Prostate gland (tissue), 2 donors: Measurements from ENCODE around the gene LCN1. TPM values are rescaled to one million over a fixed set of nuclear protein-coding genes. Genes with fewer than 3 reads are reported as not detected.

Experiments
- DNase-seq: peaks from one replicate; pipeline ENCODE4 v3.0.0-alpha.2; 2019; ENCODE audit warnings: low spot score
- H3K27ac ChIP-seq, 2 donors: fragments of 200-600 bp; sonication (generic); 2 replicates each; pipeline ENCODE4 v1.5.1; 2017 to 2019
- H3K27me3 ChIP-seq: fragments of 200-600 bp; sonication (generic); replicated peaks from 2 replicates; pipeline ENCODE4 v1.5.1; 2019; ENCODE audit not compliant: insufficient read depth
- H3K36me3 ChIP-seq, 2 donors: fragments of 200-600 bp; sonication (generic); 1 replicate in 1 of 2; 2 replicates in 1 of 2; pipeline versions ENCODE4 v1.5.1 to v1.8.1; 2017 to 2019
- H3K4me1 ChIP-seq: fragments of 200-600 bp; sonication (generic); replicated peaks from 2 replicates; pipeline ENCODE4 v1.5.1; 2019
- H3K4me3 ChIP-seq, 2 donors: fragments of 200-600 bp; sonication (generic); 2 replicates each; pipeline ENCODE4 v1.5.1; 2017 to 2019
- H3K9me3 ChIP-seq: fragments of 200-600 bp; sonication (generic); 2 replicates; pipeline ENCODE4 v1.5.1; 2017
- CTCF ChIP-seq, 4 experiments: fragments of 200-600 bp in 2 of 4; fragments of 450-650 bp in 2 of 4; sonication (generic) in 2 of 4; IDR thresholded peaks; 1 replicate in 3 of 4; 2 replicates in 1 of 4; pipeline ENCODE4 v1.5.1; 2016 to 2019; ENCODE audit warnings: antibody characterized with exemption in 4 of 4, mild to moderate bottlenecking in 2 of 4, moderate library complexity in 2 of 4
- POLR2A ChIP-seq: fragments of 450-650 bp; IDR thresholded peaks from one replicate; pipeline ENCODE4 v1.6.1; 2016; ENCODE audit warnings: antibody characterized with exemption, mild to moderate bottlenecking
- POLR2AphosphoS5 ChIP-seq: sonication (generic); formaldehyde crosslinking; IDR thresholded peaks from one replicate; pipeline ENCODE4 v1.6.1; 2017; ENCODE audit warnings: antibody characterized with exemption
- WGBS: methylation state at CpG from one replicate; pipeline ENCODE4 v1.1.5; 2018; 5-methylcytosine and 5-hydroxymethylcytosine counted together
- intact Hi-C: fragments of 100-400 bp; cut with DNase I; formaldehyde crosslinking; loops from one replicate; pipeline ENCODE4 v1.14.2; 2022
- total RNA-seq, 2 donors: library from RNA; depleted of rRNA; stranded (reverse); fragments of >200 nt; gene quantifications; one replicate each; pipeline ENCODE4 v1.1.0, GENCODE V29; 2016

Gene LCN1
- total RNA-seq, 2 donors from 2014 or later: not detected

DNA sequence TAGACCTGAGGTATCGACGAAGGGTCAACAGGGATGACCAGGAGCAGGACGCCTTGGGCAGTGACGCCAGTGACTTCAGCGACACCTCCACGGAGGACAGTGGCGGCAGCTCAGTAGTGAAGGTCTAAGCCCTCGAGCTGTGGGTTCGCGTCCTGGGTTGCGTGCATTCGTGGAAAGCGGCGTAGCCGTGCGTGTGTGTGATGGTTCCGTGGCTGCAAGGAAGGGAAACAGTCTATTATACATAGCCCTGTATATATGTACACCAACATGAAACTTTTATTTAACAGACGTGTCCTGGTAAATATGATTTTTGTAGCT lies 33.3 kb upstream of the LCN1 start:
- Histone ChIP-seq H3K27ac (no peak overlapping the region), H3K9me3 (no peaks in the 10 kb centered on the region), H3K4me3 (no peak overlapping the region), H3K27me3 (no peaks in the 10 kb centered on the region), H3K36me3 (no peaks in the 10 kb centered on the region), H3K4me1 (no peaks in the 10 kb centered on the region)
- intact Hi-C loops: no loop called here
- DNase-seq: no peak
- WGBS: 97% methylated on average over 18 of the region's 18 CpGs
- TF ChIP-seq POLR2AphosphoS5: no peak
- TF ChIP-seq POLR2A: no peak
- no peak for TF ChIP-seq CTCF (IDR thresholded peaks at IDR 0.05)

- WGBS: 91% methylated on average over 17 of the region's 17 CpGs
- Histone ChIP-seq H3K36me3 (no peaks in the 10 kb centered on the region), H3K27me3 (no peaks in the 10 kb centered on the region)
These were observed 32.7 kb upstream of the LCN1 start for GRCh38 chr9:135488527-135488926.

GRCh38 chr9:135489188-135489906 lies 31.9 kb upstream of the LCN1 start:
- WGBS: 89% methylated on average over 18 of the region's 18 CpGs
- no peaks in the 10 kb centered on the region for H3K9me3 ChIP-seq
- H3K27me3 ChIP-seq: no peaks in the 10 kb centered on the region
- DNase-seq: no peak
- TF ChIP-seq POLR2A (no peak), POLR2AphosphoS5 (no peak), CTCF (IDR thresholded peaks at IDR 0.05) (no peak)
- no peaks in the 10 kb centered on the region for H3K36me3 ChIP-seq
- no peaks in the 10 kb centered on the region for H3K4me1 ChIP-seq
- H3K4me3 ChIP-seq: no peak overlapping the region
- intact Hi-C loops: no loop called here
- H3K27ac ChIP-seq: no peak overlapping the region

More at GRCh38 chr9:135488527-135488926, 32.7 kb upstream of the LCN1 start:
- no peaks in the 10 kb centered on the region for H3K9me3 ChIP-seq
- no peak overlapping the region for H3K27ac ChIP-seq
- no peak overlapping the region for H3K4me3 ChIP-seq
- TF ChIP-seq POLR2A: no peak
- no peak for TF ChIP-seq POLR2AphosphoS5
- TF ChIP-seq CTCF (IDR thresholded peaks at IDR 0.05): no peak
- no peaks in the 10 kb centered on the region for H3K4me1 ChIP-seq
- intact Hi-C loops: no loop called here
- no peak for DNase-seq

DNA sequence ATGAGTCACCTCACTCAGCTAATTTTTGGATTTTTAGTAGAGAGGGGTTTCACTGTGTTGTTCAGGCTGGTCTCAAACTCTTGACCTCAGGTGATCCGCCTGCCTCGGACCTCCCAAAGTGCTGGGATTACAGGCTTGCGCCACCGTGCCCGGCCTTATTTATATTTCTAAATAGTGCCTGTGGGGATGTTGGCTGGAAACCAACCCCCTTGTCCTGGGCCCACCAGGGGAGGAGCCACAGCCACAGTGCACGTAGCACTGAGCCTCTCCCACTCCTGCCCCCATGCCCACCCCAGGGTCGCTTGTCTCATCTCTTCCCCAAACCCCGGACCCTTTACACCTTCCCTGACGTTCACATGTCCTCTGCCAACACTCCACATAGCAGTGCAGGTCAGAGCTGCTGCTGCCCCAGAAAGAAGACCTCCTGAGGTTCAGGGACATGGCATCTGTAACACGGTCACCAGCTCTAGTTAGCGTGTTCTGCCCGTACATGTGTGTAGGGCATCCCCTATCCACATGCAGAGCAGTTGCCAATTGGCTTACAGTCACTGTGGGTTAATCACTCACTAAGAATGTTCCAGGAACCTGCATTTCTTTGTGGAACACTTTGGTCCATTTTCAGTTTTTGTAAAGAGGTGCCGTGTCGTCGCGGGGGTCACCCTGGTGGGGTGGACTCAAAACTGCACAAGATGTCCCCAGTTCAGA lies 30.9 kb upstream of the LCN1 start:
- H3K36me3 ChIP-seq: no peaks in the 10 kb centered on the region

More for the DNA sequence above, 30.9 kb upstream of the LCN1 start:
- WGBS: 86% methylated on average over 16 of the region's 16 CpGs
- no peaks in the 10 kb centered on the region for H3K9me3 ChIP-seq
- H3K4me1 ChIP-seq: no peaks in the 10 kb centered on the region
- TF ChIP-seq CTCF (IDR thresholded peaks at IDR 0.05) (no peak), POLR2AphosphoS5 (no peak), POLR2A (no peak)
- H3K27me3 ChIP-seq: no peaks in the 10 kb centered on the region
- H3K4me3 ChIP-seq: no peak overlapping the region
- intact Hi-C loops: no loop called here
- no peak overlapping the region for H3K27ac ChIP-seq
- DNase-seq: no peak
